Natural killer cell (primary cell): ENCODE measurements around the gene CXorf38. TPM values are rescaled to one million over a fixed set of nuclear protein-coding genes. Genes with fewer than 3 reads are reported as not detected.

Experiments
- ATAC-seq, 3 donors: fragments of 150-1000 bp in 2 of 3; fragments of 200-7000 bp in 1 of 3; cut with Tn5 transposase; 1 replicate in 1 of 3; 2 replicates in 2 of 3; pipeline ENCODE4 v1.10.0; 2021; ENCODE audit warnings: mild to moderate bottlenecking in 2 of 3, moderate library complexity in 2 of 3
- DNase-seq, 2 donors: peaks; one replicate each; pipeline versions ENCODE4 v3.0.0 to v3.0.0-alpha.2; 2013 to 2021; ENCODE audit warnings: mixed read lengths in 1 of 2
- H3K27ac ChIP-seq: one replicate; pipeline ENCODE4 v1.5.1; 2013; ENCODE audit warnings: mild to moderate bottlenecking, low read length
- H3K27me3 ChIP-seq: one replicate; pipeline ENCODE4 v1.6.1; 2013; ENCODE audit warnings: low read length; ENCODE audit not compliant: control insufficient read depth, insufficient read depth
- H3K36me3 ChIP-seq: one replicate; pipeline ENCODE4 v1.6.1; 2013; ENCODE audit warnings: low read length; ENCODE audit not compliant: control insufficient read depth, insufficient read depth
- H3K4me1 ChIP-seq: one replicate; pipeline ENCODE4 v1.6.1; 2013; ENCODE audit warnings: low read length; ENCODE audit not compliant: control insufficient read depth, insufficient read depth
- H3K4me3 ChIP-seq: one replicate; pipeline ENCODE4 v1.5.1; 2013; ENCODE audit warnings: low read length
- H3K9me3 ChIP-seq: one replicate; pipeline ENCODE4 v1.6.1; 2013; ENCODE audit warnings: low read length; ENCODE audit not compliant: control insufficient read depth, insufficient read depth
- H3K27ac Mint-ChIP-seq, 2 donors: one replicate each; pipeline ENCODE4 v1.8.0; 2022; ENCODE audit warnings: mild to moderate bottlenecking in 2 of 2, mixed read lengths in 2 of 2, moderate library complexity in 1 of 2
- H3K27me3 Mint-ChIP-seq, 2 donors: one replicate each; pipeline ENCODE4 v1.8.0; 2022; ENCODE audit warnings: low read depth in 2 of 2, mixed read lengths in 2 of 2
- H3K36me3 Mint-ChIP-seq: one replicate; pipeline ENCODE4 v1.8.0; 2022; ENCODE audit warnings: mixed read lengths
- H3K4me1 Mint-ChIP-seq, 2 donors: one replicate each; pipeline ENCODE4 v1.8.0; 2022; ENCODE audit warnings: mixed read lengths in 2 of 2
- H3K4me3 Mint-ChIP-seq: one replicate; pipeline ENCODE4 v1.8.0; 2022; ENCODE audit warnings: mild to moderate bottlenecking, moderate library complexity, mixed read lengths
- H3K9me3 Mint-ChIP-seq, 2 donors: one replicate each; pipeline ENCODE4 v1.8.0; 2022; ENCODE audit warnings: mixed read lengths in 2 of 2
- WGBS: methylation state at CpG from one replicate; pipeline ENCODE4 v1.1.7; 2013; ENCODE audit warnings: missing lambda C conversion rate; ENCODE audit not compliant: insufficient coverage; 5-methylcytosine and 5-hydroxymethylcytosine counted together
- intact Hi-C: fragments of 100-400 bp; cut with micrococcal nuclease; formaldehyde crosslinking; loops from one replicate; pipeline ENCODE4 v1.14.2; 2022
- total RNA-seq, 4 donors: library from RNA; stranded (reverse); fragments of 120-200 nt in 1 of 4; gene quantifications; one replicate each; pipeline versions ENCODE4 v1.2.3 to v1.2.4, GENCODE V29; 2013 to 2022
- TF ChIP-seq, protein P1 (sequence below): fragments of 200-600 bp; IDR thresholded peaks from one replicate; pipeline ENCODE4 v1.8.0; 2022; ENCODE audit warnings: antibody characterized with exemption

CXorf38 gene, protein sequence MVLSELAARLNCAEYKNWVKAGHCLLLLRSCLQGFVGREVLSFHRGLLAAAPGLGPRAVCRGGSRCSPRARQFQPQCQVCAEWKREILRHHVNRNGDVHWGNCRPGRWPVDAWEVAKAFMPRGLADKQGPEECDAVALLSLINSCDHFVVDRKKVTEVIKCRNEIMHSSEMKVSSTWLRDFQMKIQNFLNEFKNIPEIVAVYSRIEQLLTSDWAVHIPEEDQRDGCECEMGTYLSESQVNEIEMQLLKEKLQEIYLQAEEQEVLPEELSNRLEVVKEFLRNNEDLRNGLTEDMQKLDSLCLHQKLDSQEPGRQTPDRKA
- total RNA-seq, result 10 to 100 TPM; 27.5 to 46.1 (median 30.9) TPM
- 35.0 TPM for total RNA-seq (2013)

DNA sequence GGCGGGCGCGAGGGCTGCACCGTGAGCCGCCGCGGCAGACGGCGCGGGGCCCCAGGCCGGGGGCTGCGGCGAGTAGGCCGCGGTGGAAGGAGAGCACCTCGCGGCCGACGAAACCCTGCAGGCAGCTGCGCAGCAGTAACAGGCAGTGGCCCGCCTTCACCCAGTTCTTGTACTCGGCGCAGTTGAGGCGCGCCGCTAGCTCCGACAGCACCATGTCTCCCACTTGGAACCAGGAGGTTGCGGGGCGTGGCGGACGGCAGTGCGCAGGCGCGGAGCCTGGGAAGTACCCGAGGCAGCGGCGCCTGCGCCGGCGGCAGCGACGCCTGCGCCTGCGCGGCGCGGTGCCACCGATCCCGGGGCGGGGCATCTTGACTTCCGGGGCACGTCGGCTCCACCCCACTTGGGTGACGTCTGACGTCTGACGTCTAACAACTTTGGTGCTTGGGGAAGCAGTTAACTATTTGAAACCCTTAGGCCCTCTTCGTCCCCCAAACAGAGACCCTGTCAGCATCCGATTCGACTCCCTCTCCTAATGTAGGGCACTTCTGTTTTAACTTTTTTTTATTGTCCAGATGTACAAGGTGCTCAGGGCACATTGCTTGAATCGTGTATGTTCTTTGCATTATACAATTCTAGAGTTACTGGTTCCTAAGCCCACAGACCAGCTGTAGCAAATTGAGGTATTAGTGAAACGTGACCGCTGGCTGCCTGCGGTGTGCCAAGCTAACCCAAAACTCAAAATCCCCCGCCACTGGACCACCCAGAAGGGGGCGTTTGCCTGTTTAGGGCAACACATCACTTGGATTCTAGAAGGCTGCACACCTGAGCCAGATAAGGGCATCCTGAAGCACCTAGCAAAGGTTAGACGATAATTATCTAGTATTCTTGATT is at the start of gene CXorf38:
TSS of gene CXorf38 (minus strand) at position 255 of the 891 bp plus-strand sequence. CDS start at position 214, 41 bp downstream.
- H3K27ac ChIP-seq, result peak within 1 kb of the TSS; percentile 89
- ATAC-seq, result peak; percentile 71 to 83 (median 79)
- intact Hi-C loops, result loop anchor here (1.0 to 10.0 kb wide), 4 partner anchors 67 to 685 kb away; partner anchors contain the start of genes ATP6AP2, DDX3X, MED14 and USP9X
- H3K4me3 ChIP-seq, result peak within 1 kb of the TSS; percentile 78
- H3K4me3 Mint-ChIP-seq, result peak within 1 kb of the TSS; percentile 96
- WGBS, result 4% methylated on average over 66 of the region's 66 CpGs
- H3K27me3 Mint-ChIP-seq, result no peaks in the 10 kb centered on the region
- H3K4me1 ChIP-seq, result peaks cover 36% of the 10 kb centered on the region
- peak within 1 kb of the TSS; percentile 93 to 96 for H3K27ac Mint-ChIP-seq
- H3K27me3 ChIP-seq, result no peaks in the 10 kb centered on the region
- peaks cover 4% of the 10 kb centered on the region for H3K36me3 ChIP-seq
- peak; percentile 91 to 95 for DNase-seq
- H3K36me3 Mint-ChIP-seq, result no peaks in the 10 kb centered on the region
- no peaks in the 10 kb centered on the region for H3K9me3 Mint-ChIP-seq
- TF ChIP-seq, protein P1, sequence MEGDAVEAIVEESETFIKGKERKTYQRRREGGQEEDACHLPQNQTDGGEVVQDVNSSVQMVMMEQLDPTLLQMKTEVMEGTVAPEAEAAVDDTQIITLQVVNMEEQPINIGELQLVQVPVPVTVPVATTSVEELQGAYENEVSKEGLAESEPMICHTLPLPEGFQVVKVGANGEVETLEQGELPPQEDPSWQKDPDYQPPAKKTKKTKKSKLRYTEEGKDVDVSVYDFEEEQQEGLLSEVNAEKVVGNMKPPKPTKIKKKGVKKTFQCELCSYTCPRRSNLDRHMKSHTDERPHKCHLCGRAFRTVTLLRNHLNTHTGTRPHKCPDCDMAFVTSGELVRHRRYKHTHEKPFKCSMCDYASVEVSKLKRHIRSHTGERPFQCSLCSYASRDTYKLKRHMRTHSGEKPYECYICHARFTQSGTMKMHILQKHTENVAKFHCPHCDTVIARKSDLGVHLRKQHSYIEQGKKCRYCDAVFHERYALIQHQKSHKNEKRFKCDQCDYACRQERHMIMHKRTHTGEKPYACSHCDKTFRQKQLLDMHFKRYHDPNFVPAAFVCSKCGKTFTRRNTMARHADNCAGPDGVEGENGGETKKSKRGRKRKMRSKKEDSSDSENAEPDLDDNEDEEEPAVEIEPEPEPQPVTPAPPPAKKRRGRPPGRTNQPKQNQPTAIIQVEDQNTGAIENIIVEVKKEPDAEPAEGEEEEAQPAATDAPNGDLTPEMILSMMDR, result no peak
- peaks cover 38 to 42% of the 10 kb centered on the region in 2 donors for H3K4me1 Mint-ChIP-seq
- H3K9me3 ChIP-seq, result no peaks in the 10 kb centered on the region

GRCh38 chrX:40694802-40695201 is 47.4 kb upstream of the CXorf38 start:
- H3K36me3 ChIP-seq, result peaks cover 29% of the 10 kb centered on the region
- H3K36me3 Mint-ChIP-seq, result peaks cover 21% of the 10 kb centered on the region
- intact Hi-C loops, result no loop called here
- WGBS, result no CpG with 5 or more reads among the region's 1 CpG
- H3K27me3 Mint-ChIP-seq, result no peaks in the 10 kb centered on the region
- ATAC-seq (no peak), DNase-seq (no peak)
- H3K4me1 ChIP-seq, result no peaks in the 10 kb centered on the region
- peaks cover 0 to 6% of the 10 kb centered on the region in 2 donors for H3K4me1 Mint-ChIP-seq
- H3K27ac Mint-ChIP-seq, result peak overlapping the region in 1 of 2 donors; percentile 42
- TF ChIP-seq, protein P1, result no peak
- H3K4me3 Mint-ChIP-seq, result no peak overlapping the region
- no peaks in the 10 kb centered on the region for H3K9me3 Mint-ChIP-seq
- no peak overlapping the region for H3K27ac ChIP-seq
- H3K9me3 ChIP-seq, result no peaks in the 10 kb centered on the region
- no peaks in the 10 kb centered on the region for H3K27me3 ChIP-seq
- H3K4me3 ChIP-seq, result no peak overlapping the region

- Mint-ChIP-seq H3K27me3 (no peaks in the 10 kb centered on the region), H3K4me3 (no peak overlapping the region), H3K4me1 (peaks cover 10 to 15% of the 10 kb centered on the region in 2 donors), H3K9me3 (no peaks in the 10 kb centered on the region), H3K36me3 (peaks cover 21% of the 10 kb centered on the region), H3K27ac (no peak overlapping the region)
- H3K36me3 ChIP-seq, result peaks cover 29% of the 10 kb centered on the region
- TF ChIP-seq, protein P1, result no peak
- DNase-seq (no peak), ATAC-seq (no peak)
- no peak overlapping the region for H3K27ac ChIP-seq
- intact Hi-C loops, result no loop called here
- no peaks in the 10 kb centered on the region for H3K9me3 ChIP-seq
- no peaks in the 10 kb centered on the region for H3K27me3 ChIP-seq
- H3K4me3 ChIP-seq, result no peak overlapping the region
- no peaks in the 10 kb centered on the region for H3K4me1 ChIP-seq
These were observed 41.6 kb upstream of the CXorf38 start for GRCh38 chrX:40688929-40689328.
